NOMO-1 treated with dmso at 0.1 percent for 144 hours (cell line): ENCODE measurements around the gene PHLDB1.
"Not testable (repeated sequence)": the region's sequence is repeated elsewhere in the genome, so short reads cannot be mapped to it uniquely, and the experiment has no call there.

ENCODE experiments used
- DNase-seq: peaks from one replicate; lab custom pipeline; 2025; ENCODE audit not compliant: unreplicated experiment; lab: John Stamatoyannopoulos, UW

Gene PHLDB1

DNA sequence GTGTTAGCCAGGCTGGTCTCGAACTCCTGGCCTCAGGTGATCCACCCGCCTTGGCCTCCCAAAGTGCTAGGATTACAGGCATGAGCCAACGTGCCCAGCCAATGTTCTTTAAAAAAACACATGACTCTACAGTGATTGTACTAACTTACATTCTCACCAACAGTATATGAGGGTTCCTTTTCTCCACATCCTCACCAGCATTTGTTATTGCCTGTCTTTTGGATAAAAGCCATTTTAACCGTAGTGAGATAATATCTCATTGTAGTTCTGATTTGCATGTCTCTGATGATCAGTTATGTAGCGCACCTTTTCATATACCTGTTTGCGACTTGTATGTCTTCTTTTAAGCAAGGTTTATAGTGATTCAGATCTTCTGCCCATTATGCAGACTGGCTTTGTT is 75.5 kb downstream of the PHLDB1 start:
- not testable (repeated sequence) for DNase-seq

DNA sequence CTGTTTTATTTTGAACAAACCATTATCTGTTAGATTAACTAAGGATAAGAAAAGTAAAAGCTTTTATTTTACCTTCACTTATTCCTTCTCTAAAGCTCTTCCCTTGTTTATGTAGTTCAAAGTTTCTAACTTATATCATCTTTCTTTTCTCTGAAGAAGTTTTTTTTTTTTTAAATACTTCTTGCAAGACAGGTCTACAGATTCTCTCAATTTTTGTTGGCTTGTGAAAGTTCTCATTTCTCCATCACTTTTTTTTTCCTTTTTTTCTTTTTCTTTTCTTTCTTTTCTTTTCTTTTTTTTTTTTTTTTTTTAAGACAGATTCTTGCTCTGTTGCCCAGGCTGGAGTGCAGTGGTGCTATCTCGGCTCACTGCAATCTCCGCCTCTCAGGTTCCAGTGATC is 76.8 kb downstream of the PHLDB1 start:
- DNase-seq: no peak

DNA sequence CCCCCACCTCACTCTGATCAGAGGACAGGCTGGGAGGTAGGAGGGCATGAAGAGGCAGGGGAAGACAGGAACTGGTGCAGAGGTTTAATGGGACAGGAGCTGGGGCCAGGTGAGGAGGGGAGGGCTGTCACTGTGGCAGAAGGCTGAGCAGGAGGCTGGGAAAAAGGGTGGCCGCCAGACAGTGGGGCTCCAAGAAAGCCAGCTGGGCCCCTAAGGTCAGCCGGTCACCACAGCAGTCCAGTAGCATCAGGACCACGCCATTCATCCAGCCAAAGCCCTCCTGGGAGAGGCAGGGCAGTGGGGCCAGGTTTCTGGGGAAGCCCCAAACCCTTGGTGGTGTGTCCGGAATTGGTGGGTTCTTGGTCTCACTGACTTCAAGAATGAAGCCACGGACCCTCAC is 80.5 kb downstream of the PHLDB1 start:
- no peak for DNase-seq

DNA sequence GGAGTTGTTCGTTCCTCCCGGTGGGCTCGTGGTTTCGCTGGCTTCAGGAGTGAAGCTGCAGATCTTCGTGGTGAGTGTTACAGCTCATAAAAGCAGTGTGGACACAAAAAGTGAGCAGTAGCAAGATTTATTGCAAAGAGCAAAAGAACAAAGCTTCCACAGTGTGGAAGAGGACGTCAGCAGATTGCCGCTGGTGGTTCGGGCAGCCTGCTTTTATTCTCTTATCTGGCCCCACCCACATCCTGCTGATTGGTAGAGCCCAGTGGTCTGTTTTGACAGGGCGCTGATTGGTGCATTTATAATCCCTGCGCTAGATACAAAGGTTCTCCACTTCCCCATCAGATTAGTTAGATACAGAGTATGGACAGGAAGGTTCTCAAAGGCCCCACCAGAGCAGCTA is 80.9 kb downstream of the PHLDB1 start:
- not testable (repeated sequence) for DNase-seq

DNA sequence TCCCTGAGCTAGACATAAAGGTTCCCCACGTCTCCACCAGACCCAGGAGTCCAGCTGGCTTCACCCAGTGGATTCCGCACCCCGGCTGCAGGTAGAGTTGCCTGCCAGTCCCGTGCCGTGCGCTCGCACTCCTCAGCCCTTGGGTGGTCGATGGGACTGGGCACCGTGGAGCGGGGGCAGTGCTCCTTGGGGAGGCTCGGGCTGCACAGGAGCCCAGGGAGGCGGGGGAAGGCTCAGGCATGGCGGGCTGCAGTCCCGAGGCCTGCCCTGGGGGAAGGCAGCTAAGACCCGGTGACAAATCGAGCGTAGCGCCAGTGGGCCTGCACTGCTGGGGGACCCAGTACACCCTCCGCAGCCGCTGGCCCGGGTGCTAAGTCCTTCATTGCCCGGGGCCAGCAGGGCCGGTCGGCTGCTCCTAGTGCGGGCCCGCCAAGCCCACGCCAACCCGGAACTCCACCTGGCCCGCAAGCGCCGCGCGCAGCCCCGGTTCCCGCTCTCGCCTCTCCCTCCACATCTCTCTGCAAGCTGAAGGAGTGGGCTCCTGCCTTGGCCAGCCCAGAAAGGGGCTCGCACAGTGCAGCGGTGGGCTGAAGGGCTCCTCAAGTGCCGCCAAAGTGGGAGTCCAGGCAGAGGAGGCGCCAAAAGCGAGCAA is 81.6 kb downstream of the PHLDB1 start:
- no peak for DNase-seq

DNA sequence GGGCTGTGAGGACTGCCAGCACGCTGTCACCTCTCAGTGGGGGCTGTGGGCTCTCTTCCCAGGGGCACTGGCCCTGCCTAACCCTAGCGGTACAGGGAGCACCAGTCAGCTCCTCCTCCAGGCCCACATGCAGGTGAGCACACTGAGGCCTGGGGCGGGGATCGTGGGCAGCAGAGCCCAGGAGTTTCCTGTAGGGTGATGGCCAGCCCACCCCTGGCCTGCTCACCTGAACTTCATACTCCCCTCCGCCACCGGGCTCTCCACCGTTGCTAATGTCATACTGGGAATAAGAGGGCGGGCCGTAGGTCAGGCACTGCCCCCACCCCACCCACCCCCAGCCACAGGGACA is 82.1 kb downstream of the PHLDB1 start:
- DNase-seq: no peak

DNA sequence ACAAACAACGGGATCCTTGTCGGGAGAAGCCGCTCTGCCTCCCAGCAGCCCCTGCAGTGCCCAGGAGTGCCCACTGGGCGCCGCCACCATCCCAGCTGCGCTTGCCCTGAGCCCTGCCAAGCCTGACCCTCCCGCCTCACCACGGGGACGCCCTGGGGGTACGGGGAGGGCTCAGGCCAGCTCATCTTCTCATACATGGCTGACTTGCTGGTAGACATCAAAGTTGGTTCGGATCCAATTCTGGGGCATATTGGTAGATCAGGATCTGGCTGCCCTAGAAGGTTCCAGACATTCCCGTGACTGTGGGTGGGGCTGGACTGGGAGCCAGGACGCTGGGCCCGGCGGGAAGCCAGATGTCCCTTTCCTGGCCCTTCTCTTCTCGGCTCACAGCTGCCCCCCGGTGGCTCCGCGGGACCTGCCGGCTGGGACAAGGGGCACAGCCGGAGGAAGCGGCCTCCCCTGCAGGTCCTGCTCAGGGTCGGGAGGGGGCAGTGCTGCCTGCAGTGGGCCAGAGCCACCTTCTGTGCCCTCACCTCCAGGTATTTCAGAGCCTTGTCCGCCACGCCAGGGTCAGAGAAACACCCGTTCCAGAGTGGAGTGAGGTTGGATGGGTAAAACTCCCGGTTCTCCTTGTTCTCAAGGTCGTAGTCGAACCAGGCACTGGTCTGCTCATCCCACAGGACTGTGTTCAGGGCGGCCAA is 82.6 kb downstream of the PHLDB1 start:
- DNase-seq: peak; percentile 73

DNA sequence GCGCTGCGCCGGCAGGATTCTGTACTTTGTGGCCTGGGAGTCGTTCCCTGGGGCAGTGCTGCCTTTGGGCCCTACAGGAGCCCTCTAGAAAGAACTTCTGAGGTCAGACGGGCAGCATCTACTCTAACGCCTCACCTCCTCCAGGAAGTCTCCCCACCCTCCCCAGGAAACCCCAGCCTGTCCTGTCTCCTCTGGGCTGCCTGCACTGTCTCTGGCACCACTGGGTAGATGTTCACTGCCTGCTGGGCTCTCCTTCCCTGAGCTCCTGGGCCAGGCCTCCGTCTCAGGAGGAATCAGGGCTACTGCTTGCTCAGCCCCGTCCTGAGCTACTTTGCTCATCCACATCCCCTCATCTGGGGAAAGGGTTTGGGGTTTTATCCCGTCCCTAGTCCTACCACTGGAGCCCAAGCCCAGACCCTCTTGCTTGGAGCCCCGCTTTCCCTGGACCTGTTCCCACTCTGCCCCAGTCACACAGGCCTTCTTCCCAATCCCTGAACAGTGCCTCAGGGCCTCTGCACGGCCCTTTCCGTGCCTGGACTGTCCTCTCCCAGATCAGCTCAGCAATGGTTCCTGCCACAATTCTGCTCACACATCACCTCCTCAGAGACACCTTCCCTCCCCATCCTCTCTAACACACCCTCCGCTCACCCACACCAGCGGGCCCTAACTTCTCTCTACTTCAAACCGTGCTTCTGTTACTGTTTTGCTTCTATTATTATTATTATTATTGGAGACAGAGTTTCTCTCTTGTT is 83.3 kb downstream of the PHLDB1 start:
- no peak for DNase-seq

DNA sequence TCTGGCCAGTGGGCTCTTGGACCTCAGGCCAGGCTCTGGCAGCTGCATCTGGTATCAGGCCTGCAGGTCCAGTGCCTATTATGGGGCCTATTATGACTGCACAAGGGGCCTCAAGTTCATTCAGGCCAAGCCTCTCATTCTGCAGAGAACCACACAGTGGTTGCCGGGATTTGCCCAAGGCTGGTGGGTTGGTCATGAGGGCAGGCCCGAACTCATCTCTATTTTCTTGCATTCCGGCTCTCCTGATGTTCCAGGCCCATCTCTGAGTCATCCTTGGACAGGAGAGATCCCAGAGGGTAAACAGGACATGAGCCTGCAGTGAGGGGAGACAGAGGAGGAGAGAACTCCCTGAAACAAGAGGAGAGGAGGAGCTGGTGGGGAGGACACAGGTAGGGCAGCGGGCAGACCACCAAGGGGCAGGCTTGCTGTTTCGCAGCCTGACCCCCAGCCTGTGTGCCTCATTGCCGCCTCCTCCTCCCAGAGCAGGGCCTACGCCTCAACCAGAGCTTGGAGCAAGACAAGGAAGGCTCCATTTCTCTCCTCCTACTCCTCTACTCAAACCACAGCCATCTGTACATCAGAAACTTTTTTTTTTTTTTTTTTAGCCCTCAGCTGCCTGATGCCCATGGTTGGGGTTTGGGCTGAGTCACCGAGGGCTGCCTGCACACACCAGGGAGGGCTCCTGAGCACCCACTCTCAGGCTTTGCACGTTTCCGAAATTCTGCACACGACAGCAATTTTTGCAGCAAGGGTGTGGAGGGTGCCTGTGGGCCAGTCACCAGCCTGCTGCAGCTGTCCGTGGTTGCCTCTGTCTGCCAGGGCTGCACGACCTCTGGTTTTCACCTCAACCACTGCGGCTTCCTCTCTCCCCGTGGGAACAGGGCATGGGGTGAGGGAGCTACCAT is 84.8 kb downstream of the PHLDB1 start:
- DNase-seq: no peak

DNA sequence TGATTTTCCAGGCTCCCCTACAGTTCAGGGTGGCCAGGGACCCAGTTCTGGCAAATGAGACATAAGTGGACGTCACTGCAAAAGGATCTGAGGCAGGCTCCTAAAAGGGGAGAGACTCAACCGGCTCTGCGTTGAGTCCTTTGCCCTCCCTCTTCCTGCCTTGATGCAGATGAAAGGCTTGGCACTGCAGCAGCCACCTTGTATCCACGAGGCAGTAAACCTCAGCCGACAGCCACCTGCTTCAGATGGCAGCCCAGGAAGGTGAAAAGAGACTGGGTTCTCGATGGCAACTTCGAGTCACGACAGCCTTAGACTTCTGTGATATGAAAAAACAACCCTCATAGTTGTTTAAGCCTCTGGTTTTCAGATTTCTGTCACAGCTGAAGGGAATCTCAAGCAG is 86.8 kb downstream of the PHLDB1 start:
- no peak for DNase-seq

DNA sequence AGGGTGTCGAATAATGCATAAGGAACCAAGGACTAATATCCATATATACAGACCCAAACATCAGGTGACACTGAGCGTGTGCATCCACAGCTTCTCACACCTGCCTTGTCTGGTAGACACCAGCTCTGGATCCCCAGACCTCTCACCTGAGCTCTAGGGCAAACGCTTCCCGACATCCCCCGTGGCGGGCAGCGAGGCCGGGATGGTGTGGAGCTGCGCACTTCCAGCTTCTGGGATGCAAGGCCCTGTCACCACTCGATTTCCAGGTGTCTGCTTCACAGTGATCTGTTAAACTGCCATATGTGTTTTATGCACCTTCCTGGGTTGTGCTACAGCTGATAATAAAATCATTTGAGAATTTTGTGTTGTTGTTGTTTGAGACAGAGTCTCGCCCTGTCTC is 87.4 kb downstream of the PHLDB1 start:
- DNase-seq: no peak

DNA sequence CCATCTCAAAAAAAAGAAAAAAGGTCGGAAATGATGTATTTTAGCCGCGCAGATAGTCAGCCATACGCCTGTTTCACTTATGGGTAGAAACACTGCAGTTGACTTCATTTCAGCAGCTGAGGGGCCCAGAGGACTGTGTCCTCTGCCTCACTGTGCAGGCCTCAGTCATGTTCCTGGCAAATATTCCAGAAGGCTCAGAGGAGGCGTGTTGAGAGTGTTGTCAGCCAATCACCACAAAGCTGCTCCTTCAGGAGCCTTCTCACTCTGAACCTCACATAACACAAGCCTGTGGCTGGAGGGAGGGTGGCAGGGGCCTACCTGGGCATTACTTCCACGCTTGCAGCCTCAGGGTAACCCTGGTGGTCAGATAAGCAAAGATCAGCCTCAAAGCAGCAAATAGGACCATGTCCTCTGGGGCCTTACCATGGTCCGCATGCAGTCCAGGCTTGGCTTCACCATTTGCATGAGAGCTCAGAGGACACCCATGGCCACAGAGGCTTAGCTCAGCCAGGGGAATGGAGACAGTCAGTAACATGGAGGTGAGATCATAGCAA is 89.3 kb downstream of the PHLDB1 start:
- no peak for DNase-seq

DNA sequence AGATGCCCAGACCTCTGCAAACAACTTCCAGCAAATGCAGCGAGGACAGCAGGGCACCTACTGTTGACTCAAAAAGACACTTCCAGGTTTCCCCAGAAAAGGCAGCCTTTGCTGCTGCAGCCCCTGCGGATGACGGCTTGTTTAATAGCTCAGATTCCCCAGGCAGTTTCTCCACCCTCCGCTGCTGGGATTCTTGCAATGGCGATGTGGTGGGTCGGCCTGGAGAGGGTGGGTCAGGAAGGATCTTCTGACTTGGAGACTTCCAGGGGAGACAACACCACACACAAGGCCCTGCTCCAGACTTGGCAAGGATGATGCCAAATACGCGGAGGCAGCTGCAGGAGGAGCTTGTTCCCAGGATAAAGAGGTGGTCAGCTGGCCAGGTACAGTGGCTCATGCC is 89.9 kb downstream of the PHLDB1 start:
- DNase-seq: no peak

DNA sequence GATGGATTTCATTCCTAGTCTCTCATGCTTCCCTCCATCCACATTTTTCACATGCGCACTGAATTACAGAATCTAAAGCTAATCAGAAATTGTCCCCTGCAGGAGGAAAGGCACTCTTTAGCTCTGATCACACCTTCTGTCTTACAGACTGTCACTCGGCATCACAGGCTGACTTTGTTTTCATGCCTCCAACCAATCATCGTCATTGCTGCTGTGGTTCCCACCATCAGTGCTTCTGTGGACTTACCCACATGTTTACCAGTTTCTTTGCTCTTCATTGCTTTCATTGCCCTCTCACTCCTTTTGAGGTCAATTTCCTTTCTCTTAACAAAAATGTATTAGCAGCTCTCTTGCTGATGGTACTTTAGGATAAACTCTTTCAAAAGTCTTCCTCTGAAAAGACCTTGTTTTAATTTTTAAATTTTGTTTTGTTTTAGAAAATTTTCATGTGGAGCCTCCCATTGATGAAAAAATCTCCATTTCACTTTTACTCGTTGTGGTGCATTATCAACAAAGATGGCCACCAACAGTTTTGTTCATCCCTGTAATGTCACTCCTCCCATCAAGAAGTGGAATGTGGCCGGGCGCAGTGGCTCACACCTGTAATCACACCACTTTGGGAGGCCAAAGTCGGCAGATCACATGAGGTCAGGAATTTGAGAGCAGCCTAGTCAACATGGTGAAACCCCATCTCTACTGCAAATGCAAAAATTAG is 92.2 kb downstream of the PHLDB1 start:
- DNase-seq: no peak

DNA sequence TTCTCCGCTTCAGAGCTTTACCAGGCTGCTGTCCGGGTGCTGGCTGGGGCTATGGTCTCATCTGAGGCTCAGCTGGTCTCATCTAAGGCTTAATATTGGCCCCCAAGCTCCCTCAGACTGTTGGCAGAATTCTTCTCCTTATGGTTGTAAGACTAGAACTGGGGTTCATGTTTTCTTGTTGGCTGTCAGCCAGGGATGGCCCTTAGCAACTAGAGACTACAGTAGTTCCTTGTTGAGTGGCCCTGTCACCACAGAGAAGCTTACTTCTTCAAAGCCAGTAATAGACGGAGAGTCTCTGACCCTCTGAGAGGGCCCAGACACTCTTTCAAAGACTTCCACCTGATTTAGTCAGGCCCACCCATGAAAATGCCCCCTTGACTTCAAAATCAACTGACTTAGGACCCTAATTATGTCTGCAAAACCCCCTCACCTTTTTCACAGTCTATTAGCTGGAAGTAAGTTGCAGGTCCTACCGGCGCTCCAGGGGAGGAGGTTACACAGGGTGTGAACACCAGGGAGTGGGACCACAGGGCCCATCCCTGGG is 96.2 kb downstream of the PHLDB1 start:
- DNase-seq: peak; percentile 5

DNA sequence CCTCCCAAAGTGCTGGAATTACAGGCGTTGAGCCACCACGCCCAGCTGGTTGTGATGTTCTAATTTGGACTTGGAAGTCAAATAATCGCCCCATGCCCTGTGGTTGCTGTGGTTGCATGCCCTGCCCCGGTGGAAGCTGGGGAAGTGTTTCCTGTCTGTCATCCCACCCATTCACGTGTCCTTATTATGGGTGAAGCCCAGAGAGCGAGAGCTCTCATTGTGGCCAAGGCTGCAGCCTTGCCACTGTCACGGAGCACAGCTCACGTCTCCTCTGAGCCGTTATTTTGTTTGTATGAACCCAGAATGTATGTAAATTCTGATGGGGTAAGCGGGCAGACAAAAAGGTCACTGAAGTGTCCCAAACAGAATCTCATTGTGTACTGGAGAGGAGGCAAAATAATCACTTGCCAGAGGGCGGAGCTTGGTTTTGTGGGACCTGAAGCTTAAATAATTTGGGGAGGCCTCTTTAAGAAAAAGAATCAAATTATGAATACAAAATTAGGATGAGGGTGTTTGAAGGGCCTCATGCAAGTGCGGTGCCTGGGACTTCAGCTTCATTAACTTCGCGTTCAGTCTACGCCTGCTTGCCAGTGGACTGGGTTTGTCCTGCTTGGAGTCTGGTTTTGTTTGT is 97.8 kb downstream of the PHLDB1 start:
- DNase-seq: peak; percentile 35

DNA sequence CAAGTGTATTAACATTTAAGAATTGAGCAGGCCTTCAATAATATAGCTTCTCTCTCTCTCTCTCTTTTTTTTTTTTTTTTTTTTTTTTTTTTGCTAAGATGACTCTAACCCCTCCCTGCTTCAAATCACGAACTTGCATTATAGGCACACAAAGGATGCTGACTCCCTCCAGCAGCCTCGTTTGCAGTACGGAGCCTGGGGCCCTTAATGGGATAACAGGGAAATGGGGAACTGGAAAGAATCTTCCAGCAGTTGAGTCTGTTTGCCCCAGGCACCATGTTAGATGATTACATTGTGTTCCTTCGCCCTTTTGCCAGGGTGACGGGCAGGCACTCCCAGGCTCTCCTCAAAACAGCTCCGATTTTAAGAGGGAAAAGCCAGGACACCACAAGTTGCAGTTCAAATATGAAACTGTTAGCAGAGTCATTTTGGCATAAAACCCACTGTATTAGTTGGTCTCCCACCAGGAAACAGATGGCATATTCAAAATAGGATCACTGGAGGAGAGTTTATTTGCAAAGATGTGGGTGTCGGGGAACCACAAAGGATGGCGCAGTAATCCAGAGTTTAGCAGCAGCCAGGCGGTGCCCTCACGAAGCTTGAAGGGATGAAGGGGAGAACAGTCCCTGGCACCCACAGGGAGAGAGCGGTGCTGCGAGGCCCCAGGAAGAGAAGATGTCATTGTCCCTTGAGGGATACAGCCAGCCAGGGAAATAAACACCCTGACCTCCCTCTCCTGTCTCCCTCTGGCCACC is 98.6 kb downstream of the PHLDB1 start:
- DNase-seq: no peak

DNA sequence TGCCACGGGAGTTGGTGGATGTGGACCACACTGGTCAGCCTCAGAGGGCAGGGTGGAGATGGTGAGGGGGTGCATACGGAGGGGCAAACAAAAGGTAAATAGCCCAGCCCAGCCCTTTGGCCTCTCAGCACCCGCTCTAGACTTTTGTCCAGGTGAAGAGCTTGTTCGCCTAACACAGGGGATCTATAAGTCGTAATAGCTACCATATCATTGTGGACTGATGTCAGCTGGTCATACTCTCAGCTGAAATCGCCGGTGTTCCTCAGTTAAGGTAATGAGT is 99.1 kb downstream of the PHLDB1 start:
- no peak for DNase-seq
